OCI-LY7 (cell line): Measurements from ENCODE around the gene EIF2AK2. TPM values are rescaled to one million over a fixed set of nuclear protein-coding genes. Genes with fewer than 3 reads are reported as not detected.
"Not testable (repeated sequence)": the region's sequence is repeated elsewhere in the genome, so short reads cannot be mapped to it uniquely, and the experiment has no call there.

Experiments used
- Bru-seq: library from RNA; stranded (reverse); fragments of 400-500 nt; gene quantifications from one replicate; lab custom pipeline; 2021; lab: Mats Ljungman, UMichigan
- BruChase-seq, 2 experiments: library from RNA; stranded (reverse); fragments of 400-500 nt; gene quantifications; one replicate each; lab custom pipeline; 2021; lab: Mats Ljungman, UMichigan
- BruUV-seq: library from RNA; stranded (reverse); fragments of 400-500 nt; replicated peaks from 2 replicates; lab custom pipeline; 2021; lab: Mats Ljungman, UMichigan
- CTCF ChIA-PET: fragments of 300-600 bp; sonication (Branson Sonifier 250); formaldehyde crosslinking; loops from one replicate; lab custom pipeline; 2022; ENCODE audit warnings: antibody characterized with exemption; ENCODE audit not compliant: unreplicated experiment; lab: Charles Lee
- POLR2A ChIA-PET: fragments of 300-600 bp; sonication (Branson Sonifier 250); formaldehyde crosslinking; loops from one replicate; lab custom pipeline; 2022; ENCODE audit warnings: antibody characterized with exemption; lab: Charles Lee
- DNase-seq: peaks from one replicate; pipeline ENCODE4 v3.0.0-alpha.2; 2015; ENCODE audit warnings: low spot score
- H2AFZ ChIP-seq: fragments of 200-600 bp; sonication (generic), shearing (Covaris generic); 2 replicates; pipeline ENCODE4 v1.6.1; 2014; ENCODE audit warnings: mild to moderate bottlenecking, antibody characterized with exemption, low read length, moderate library complexity
- H3K27ac ChIP-seq: fragments of 200-600 bp; sonication (generic); 2 replicates; pipeline ENCODE4 v1.5.1; 2014; ENCODE audit warnings: mixed run types, low read depth, mild to moderate bottlenecking, moderate library complexity, low read length, inconsistent platforms; ENCODE audit not compliant: poor library complexity, severe bottlenecking
- H3K36me3 ChIP-seq: fragments of 200-600 bp; sonication (generic); 2 replicates; pipeline ENCODE4 v1.6.1; 2014; ENCODE audit warnings: mild to moderate bottlenecking, antibody characterized with exemption, low read length, moderate library complexity, mixed read lengths; ENCODE audit not compliant: insufficient read depth
- H3K4me1 ChIP-seq: fragments of 200-600 bp; sonication (generic); 2 replicates; pipeline ENCODE4 v1.5.1; 2014; ENCODE audit warnings: mild to moderate bottlenecking, low read length; ENCODE audit not compliant: insufficient read depth, poor library complexity, severe bottlenecking
- H3K4me2 ChIP-seq: fragments of 200-600 bp; sonication (generic); 2 replicates; pipeline ENCODE4 v1.6.1; 2014; ENCODE audit warnings: mild to moderate bottlenecking, low read length
- H3K4me3 ChIP-seq: fragments of 200-600 bp; sonication (generic); 2 replicates; pipeline ENCODE4 v1.5.1; 2014; ENCODE audit warnings: mild to moderate bottlenecking, low read depth, low read length; ENCODE audit not compliant: poor library complexity, severe bottlenecking
- H3K79me2 ChIP-seq: fragments of 200-600 bp; sonication (generic); 2 replicates; pipeline ENCODE4 v1.6.1; 2016; ENCODE audit warnings: low read depth, mild to moderate bottlenecking, low read length, moderate library complexity, mixed read lengths; ENCODE audit not compliant: insufficient read depth
- H3K9me2 ChIP-seq: fragments of 200-600 bp; sonication (generic); 2 replicates; pipeline ENCODE4 v1.6.1; 2016; ENCODE audit warnings: mild to moderate bottlenecking, low read length, mixed read lengths; ENCODE audit not compliant: insufficient read depth
- H3K9me3 ChIP-seq: fragments of 200-600 bp; sonication (generic); 2 replicates; pipeline ENCODE4 v1.6.1; 2014; ENCODE audit warnings: mild to moderate bottlenecking, mixed run types, low read length, mixed read lengths
- H4K20me1 ChIP-seq: fragments of 200-600 bp; sonication (generic); 2 replicates; pipeline ENCODE4 v1.6.1; 2014; ENCODE audit warnings: mild to moderate bottlenecking, antibody characterized with exemption, low read length, moderate library complexity, mixed read lengths; ENCODE audit not compliant: insufficient read depth
- EZH2phosphoT487 ChIP-seq: fragments of 200-600 bp; sonication (generic); IDR thresholded peaks from 2 replicates; pipeline ENCODE4 v1.6.1; 2018; ENCODE audit warnings: low read depth, borderline replicate concordance, mild to moderate bottlenecking, mixed run types, antibody characterized with exemption, low read length, moderate library complexity, mixed read lengths
- intact Hi-C: fragments of 100-400 bp; cut with micrococcal nuclease; formaldehyde crosslinking; loops from one replicate; pipeline ENCODE4 v1.10.0; 2022; ENCODE audit not compliant: unreplicated experiment
- long read RNA-seq: library from polyadenylated mRNA; stranded (forward); transcript quantifications from one replicate; pipeline ENCODE4 v2.0.0, GENCODE V29; 2022
- total RNA-seq, 2 experiments: library from RNA; depleted of rRNA in 1 of 2; stranded (reverse); fragments of >200 nt in 1 of 2; shearing (Covaris generic) in 1 of 2; gene quantifications; 2 replicates each; pipeline ENCODE4 v1.2.3, GENCODE V29; 2014 to 2022
- TF ChIP-seq, protein P1 (sequence below): fragments of 200-600 bp; sonication (generic); conservative IDR thresholded peaks from 2 replicates; pipeline ENCODE4 v1.5.1; 2014; ENCODE audit warnings: mild to moderate bottlenecking, antibody characterized with exemption, low read length, moderate library complexity, mixed read lengths

Gene EIF2AK2
- total RNA-seq (2014; rRNA removed; shearing (Covaris generic)) (3.2 and 3.6 TPM in 2 replicates), total RNA-seq (2022) (3.1 and 3.7 TPM in 2 replicates), Bru-seq, nascent RNA (percentile 43 among the genes with signal in this experiment), BruChase-seq, experiment 1, labeled RNA remaining after a 6-hour chase (percentile 53 among the genes with signal in this experiment), BruChase-seq, experiment 2, labeled RNA remaining after a 2-hour chase (percentile 52 among the genes with signal in this experiment)
- long read RNA-seq, full-length matches to known transcripts, result 2 of 4 reads
- long read RNA-seq, partial matches to known transcripts, result 1 of 4 reads
- long read RNA-seq, other reads (novel, unspliced or antisense), result 1 of 4 reads

DNA sequence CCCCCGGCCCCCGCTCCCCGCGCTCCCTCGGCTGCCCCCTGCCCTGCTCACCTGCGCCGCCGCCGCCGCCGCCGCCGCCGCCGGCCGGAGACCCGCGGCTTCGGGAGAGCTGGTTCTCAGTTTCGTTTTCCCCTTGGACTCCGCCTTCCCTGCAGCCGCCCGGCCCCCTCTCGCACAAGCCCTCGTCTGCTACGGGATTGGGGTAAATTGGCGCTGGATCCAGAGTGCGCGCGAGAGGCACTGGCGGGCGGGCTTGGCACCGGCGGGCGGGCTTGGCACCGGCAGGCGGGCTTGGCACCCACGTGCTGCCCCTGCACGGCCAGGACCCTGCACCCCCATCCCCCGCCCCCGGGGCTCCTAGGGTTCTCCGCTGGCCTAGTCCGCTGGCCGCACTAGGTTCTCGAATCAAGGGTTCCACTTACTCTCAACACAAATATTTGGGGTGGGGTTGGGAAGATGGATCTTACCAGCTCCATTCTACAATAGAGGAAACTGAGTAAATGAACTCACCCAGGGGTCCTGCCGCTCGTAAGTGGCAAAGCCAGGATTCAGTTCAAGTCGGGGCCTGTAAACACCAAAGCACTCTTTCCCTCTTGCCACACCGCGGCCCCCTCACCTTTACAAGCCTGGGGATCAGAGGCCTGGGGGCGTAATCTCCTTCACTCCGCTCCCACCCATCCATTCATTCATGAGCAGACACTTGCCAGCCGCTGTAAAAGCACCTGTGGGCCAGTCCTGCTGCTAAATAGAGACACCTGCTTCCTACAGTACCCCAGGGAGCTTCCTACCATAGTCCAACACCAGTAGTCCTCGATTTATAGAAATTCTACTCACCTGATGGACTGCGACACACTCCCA is at the start of gene EIF2AK2:
EIF2AK2 (minus strand) TSS at position 124 of the 858 bp plus-strand sequence. CDS start 9,174 bp downstream, outside the sequence.
- no peaks in the 10 kb centered on the region for H3K79me2 ChIP-seq

DNA sequence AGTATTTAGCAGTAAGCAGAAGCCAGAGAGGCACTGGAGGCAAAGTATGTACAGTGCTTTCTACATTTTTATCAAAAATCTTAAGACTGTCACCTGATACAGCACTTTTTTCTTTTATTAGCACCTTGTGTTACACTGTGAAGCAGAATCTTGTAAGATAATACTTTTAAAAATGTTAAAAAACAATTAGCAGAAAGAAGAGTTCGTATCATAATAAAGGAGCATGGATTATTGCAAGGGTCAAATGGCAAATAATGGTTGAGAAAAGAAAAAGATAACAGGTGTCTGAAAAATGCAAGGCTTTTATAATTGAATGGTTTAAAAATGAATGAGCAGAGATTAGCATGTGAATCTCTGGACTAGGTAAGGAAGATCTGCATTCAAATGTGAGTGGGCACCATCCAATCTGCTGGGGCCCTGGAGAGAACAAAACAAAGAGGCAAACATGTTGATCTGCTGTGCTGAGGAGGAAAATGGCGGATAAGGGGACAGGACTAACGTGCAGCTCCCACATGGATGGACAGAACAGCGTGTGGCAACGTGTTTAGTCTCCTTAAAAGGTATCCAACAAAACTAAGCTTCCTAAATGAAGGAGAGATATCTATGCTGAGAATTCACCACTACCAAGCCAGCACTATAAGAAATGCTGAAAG is 49.0 kb upstream of the EIF2AK2 start:
- no peak for DNase-seq
- BruUV-seq, result no TSS peak
- ChIA-PET CTCF (no interaction called here), POLR2A (no interaction called here)
- TF ChIP-seq, protein P1, sequence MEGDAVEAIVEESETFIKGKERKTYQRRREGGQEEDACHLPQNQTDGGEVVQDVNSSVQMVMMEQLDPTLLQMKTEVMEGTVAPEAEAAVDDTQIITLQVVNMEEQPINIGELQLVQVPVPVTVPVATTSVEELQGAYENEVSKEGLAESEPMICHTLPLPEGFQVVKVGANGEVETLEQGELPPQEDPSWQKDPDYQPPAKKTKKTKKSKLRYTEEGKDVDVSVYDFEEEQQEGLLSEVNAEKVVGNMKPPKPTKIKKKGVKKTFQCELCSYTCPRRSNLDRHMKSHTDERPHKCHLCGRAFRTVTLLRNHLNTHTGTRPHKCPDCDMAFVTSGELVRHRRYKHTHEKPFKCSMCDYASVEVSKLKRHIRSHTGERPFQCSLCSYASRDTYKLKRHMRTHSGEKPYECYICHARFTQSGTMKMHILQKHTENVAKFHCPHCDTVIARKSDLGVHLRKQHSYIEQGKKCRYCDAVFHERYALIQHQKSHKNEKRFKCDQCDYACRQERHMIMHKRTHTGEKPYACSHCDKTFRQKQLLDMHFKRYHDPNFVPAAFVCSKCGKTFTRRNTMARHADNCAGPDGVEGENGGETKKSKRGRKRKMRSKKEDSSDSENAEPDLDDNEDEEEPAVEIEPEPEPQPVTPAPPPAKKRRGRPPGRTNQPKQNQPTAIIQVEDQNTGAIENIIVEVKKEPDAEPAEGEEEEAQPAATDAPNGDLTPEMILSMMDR, result no peak
- TF ChIP-seq EZH2phosphoT487, result no peak
- no peak overlapping the region for H3K4me2 ChIP-seq
- intact Hi-C loops, result no loop called here
- H3K27ac ChIP-seq, result no peak overlapping the region
- no peak overlapping the region for H2AFZ ChIP-seq
- no peaks in the 10 kb centered on the region for H3K4me1 ChIP-seq
- peaks cover 81% of the 10 kb centered on the region; the same call in 1 of the 2 replicates for H3K79me2 ChIP-seq
- H4K20me1 ChIP-seq, result no peaks in the 10 kb centered on the region
- no peaks in the 10 kb centered on the region for H3K9me2 ChIP-seq
- H3K4me3 ChIP-seq, result no peak overlapping the region
- H3K36me3 ChIP-seq, result peaks cover 100% of the 10 kb centered on the region
- H3K9me3 ChIP-seq, result peaks cover 33% of the 10 kb centered on the region

More for the DNA sequence above, at the start of gene EIF2AK2:
- H3K4me3 ChIP-seq, result peak within 1 kb of the TSS; percentile 72
- no peaks in the 10 kb centered on the region for H3K9me3 ChIP-seq
- H3K4me1 ChIP-seq, result peaks cover 21% of the 10 kb centered on the region
- H3K4me2 ChIP-seq, result peak within 1 kb of the TSS; percentile 79
- H3K9me2 ChIP-seq, result no peaks in the 10 kb centered on the region
- no TSS peak for BruUV-seq
- POLR2A ChIA-PET, result interaction anchor here (0.6 to 0.7 kb wide), 2 partner anchors 167 to 1439 kb away, joined by 3 read pairs; no protein-coding TSS in a partner anchor
- no peaks in the 10 kb centered on the region for H3K36me3 ChIP-seq
- no peaks in the 10 kb centered on the region for H4K20me1 ChIP-seq
- DNase-seq, result peak; percentile 58
- intact Hi-C loops, result no loop called here
- no peak within 1 kb of the TSS for H3K27ac ChIP-seq
- TF ChIP-seq, protein P1, result no peak
- TF ChIP-seq EZH2phosphoT487, result no peak
- CTCF ChIA-PET, result no interaction called here
- H2AFZ ChIP-seq, result peak within 1 kb of the TSS; percentile 93

DNA sequence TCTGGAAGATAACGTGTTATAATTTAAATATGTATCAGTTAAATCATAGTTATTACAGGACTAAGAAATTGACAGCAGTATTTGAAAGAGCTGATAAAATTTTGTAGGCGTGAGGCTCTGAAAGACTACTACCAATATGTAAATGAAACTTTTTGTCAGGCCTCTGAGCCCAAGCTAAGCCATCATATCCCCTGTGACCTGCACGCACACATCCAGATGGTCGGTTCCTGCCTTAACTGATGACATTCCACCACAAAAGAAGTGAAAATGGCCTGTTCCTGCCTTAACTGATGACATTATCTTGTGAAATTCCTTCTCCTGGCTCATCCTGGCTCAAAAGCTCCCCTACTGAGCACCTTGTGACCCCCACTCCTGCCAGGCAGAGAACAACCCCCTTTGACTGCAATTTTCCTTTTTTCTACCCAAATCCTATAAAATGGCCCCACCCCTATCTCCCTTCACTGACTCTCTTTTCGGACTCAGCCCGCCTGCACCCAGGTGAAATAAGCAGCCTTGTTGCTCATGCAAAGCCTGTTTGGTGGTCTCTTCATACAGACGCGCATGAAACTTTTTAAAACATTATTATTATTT is 48.4 kb upstream of the EIF2AK2 start:
- H3K4me2 ChIP-seq, H4K20me1 ChIP-seq, intact Hi-C loops, H3K4me3 ChIP-seq, DNase-seq, POLR2A ChIA-PET, H3K27ac ChIP-seq, H2AFZ ChIP-seq, H3K9me2 ChIP-seq, CTCF ChIA-PET, BruUV-seq, H3K4me1 ChIP-seq: not testable (repeated sequence)
- H3K9me3 ChIP-seq, result peaks cover 33% of the 10 kb centered on the region
- peaks cover 86% of the 10 kb centered on the region; the same call in 1 of the 2 replicates for H3K79me2 ChIP-seq
- H3K36me3 ChIP-seq, result peaks cover 100% of the 10 kb centered on the region
